Chondrocyte (in vitro differentiated cells): ENCODE measurements around the gene GREB1. TPM values are rescaled to one million over a fixed set of nuclear protein-coding genes. Genes with fewer than 3 reads are reported as not detected.

Experiments used
- DNase-seq: peaks from one replicate; pipeline ENCODE4 v3.0.0; 2021; ENCODE audit warnings: mixed read lengths, low spot score
- H3K27ac Mint-ChIP-seq: one replicate; pipeline ENCODE4 v1.8.0; 2021; ENCODE audit warnings: mild to moderate bottlenecking, moderate library complexity, mixed read lengths; ENCODE audit not compliant: unreplicated experiment
- H3K27me3 Mint-ChIP-seq: 2 replicates; pipeline ENCODE4 v1.8.0; 2021; ENCODE audit warnings: low read depth, mixed read lengths
- H3K36me3 Mint-ChIP-seq: 2 replicates; pipeline ENCODE4 v1.8.0; 2021; ENCODE audit warnings: low read depth, mixed read lengths
- H3K4me1 Mint-ChIP-seq: 2 replicates; pipeline ENCODE4 v1.8.0; 2021; ENCODE audit warnings: low read depth, mild to moderate bottlenecking, mixed read lengths
- H3K4me3 Mint-ChIP-seq: one replicate; pipeline ENCODE4 v1.8.0; 2021; ENCODE audit warnings: mild to moderate bottlenecking, moderate library complexity, mixed read lengths; ENCODE audit not compliant: unreplicated experiment
- H3K9me3 Mint-ChIP-seq: 2 replicates; pipeline ENCODE4 v1.8.0; 2021; ENCODE audit warnings: low read depth, mixed read lengths
- CTCF ChIP-seq: fragments of 200-600 bp; sonication (generic); IDR thresholded peaks from 2 replicates; pipeline ENCODE4 v1.5.0; 2021; ENCODE audit warnings: antibody characterized with exemption, mild to moderate bottlenecking, moderate library complexity
- total RNA-seq: library from RNA; stranded (reverse); gene quantifications from 3 replicates; pipeline ENCODE4 v1.2.1, GENCODE V29; 2021

GREB1 gene
- total RNA-seq, 1 donor from 2014 or later: 0.52 TPM

- Mint-ChIP-seq H3K9me3 (peaks cover 5% of the 10 kb centered on the region), H3K27me3 (peaks cover 22% of the 10 kb centered on the region), H3K4me1 (no peaks in the 10 kb centered on the region), H3K36me3 (no peaks in the 10 kb centered on the region), H3K4me3 (no peak overlapping the region), H3K27ac (no peak overlapping the region)
- no peak for TF ChIP-seq CTCF
- DNase-seq: no peak
Measured at GRCh38 chr2:11516984-11517648, 16.7 kb upstream of the GREB1 start.

- Mint-ChIP-seq H3K4me3 (no peak overlapping the region), H3K36me3 (peaks cover 2% of the 10 kb centered on the region), H3K27me3 (peaks cover 17% of the 10 kb centered on the region), H3K27ac (no peak overlapping the region), H3K9me3 (peaks cover 5% of the 10 kb centered on the region), H3K4me1 (no peaks in the 10 kb centered on the region)
- TF ChIP-seq CTCF: no peak
- no peak for DNase-seq
Measured at GRCh38 chr2:11517906-11518305, 15.9 kb upstream of the GREB1 start.

GRCh38 chr2:11520092-11520693 is 13.7 kb upstream of the GREB1 start:
- H3K4me1 Mint-ChIP-seq: no peaks in the 10 kb centered on the region
- no peak overlapping the region for H3K4me3 Mint-ChIP-seq
- H3K27me3 Mint-ChIP-seq: peaks cover 8% of the 10 kb centered on the region
- TF ChIP-seq CTCF: no peak
- H3K9me3 Mint-ChIP-seq: peaks cover 5% of the 10 kb centered on the region
- peaks cover 2% of the 10 kb centered on the region for H3K36me3 Mint-ChIP-seq
- no peak overlapping the region for H3K27ac Mint-ChIP-seq
- DNase-seq: no peak

- Mint-ChIP-seq H3K4me1 (no peaks in the 10 kb centered on the region), H3K9me3 (peaks cover 6% of the 10 kb centered on the region), H3K36me3 (peaks cover 2% of the 10 kb centered on the region), H3K27me3 (peaks cover 2% of the 10 kb centered on the region), H3K27ac (no peak overlapping the region), H3K4me3 (no peak overlapping the region)
- no peak for TF ChIP-seq CTCF
- DNase-seq: no peak
Measured at GRCh38 chr2:11521775-11522174, 12.1 kb upstream of the GREB1 start.

- H3K36me3 Mint-ChIP-seq: peaks cover 4% of the 10 kb centered on the region
- peaks cover 11% of the 10 kb centered on the region for H3K9me3 Mint-ChIP-seq
- no peak overlapping the region for H3K4me3 Mint-ChIP-seq
- DNase-seq: no peak
- no peak for TF ChIP-seq CTCF
- H3K27ac Mint-ChIP-seq: no peak overlapping the region
- no peaks in the 10 kb centered on the region for H3K4me1 Mint-ChIP-seq
- peaks cover 11% of the 10 kb centered on the region for H3K27me3 Mint-ChIP-seq
Measured at GRCh38 chr2:11524470-11524869, 9.4 kb upstream of the GREB1 start.
